ENCODE results near the gene ACVR1B. TPM values are rescaled to one million over a fixed set of nuclear protein-coding genes. Genes with fewer than 3 reads are reported as not detected.

Gene ACVR1B
- total RNA-seq, 1 donor from 2014 or later = 15.1 TPM

DNA sequence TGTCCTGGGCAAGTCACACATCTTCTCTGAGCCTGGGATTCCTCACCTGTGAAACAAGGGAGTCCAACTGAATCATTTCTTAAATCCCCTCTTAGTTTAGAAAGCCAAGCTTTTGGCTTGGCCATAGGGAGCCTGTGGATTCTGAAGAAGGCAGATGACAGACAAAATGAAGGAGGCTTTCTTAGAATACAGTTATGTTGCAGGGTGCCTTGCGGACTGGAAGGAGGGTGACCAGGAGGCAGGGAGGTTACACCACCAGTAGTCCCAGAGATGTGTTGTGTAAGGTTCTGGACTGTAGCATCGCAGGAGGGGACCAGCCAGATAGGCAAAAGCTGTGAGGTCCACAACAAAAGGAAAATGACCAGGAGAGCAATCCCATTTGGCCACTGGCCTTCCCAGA is 8.2 kb upstream of the ACVR1B start:
- no peak for TF ChIP-seq CTCF (IDR thresholded peaks at IDR 0.05; ENCODE audit: insufficient read depth, low read length, poor library complexity, severe bottlenecking)
- Histone ChIP-seq H3K27me3 (ENCODE audit: control insufficient read depth, insufficient read depth, low read length) (no peaks in the 10 kb centered on the region), H3K36me3 (ENCODE audit: control insufficient read depth, insufficient read depth, low read length) (no peaks in the 10 kb centered on the region), H3K4me3 (ENCODE audit: low read depth, low read length) (no peak overlapping the region)
- DNase-seq (ENCODE audit: low read depth) = no peak

- Histone ChIP-seq H3K36me3 (ENCODE audit: control insufficient read depth, insufficient read depth, low read length) (no peaks in the 10 kb centered on the region), H3K27me3 (ENCODE audit: control insufficient read depth, insufficient read depth, low read length) (no peaks in the 10 kb centered on the region), H3K4me3 (ENCODE audit: low read depth, low read length) (no peak overlapping the region)
- no peak for DNase-seq (ENCODE audit: low read depth)
- no peak for TF ChIP-seq CTCF (IDR thresholded peaks at IDR 0.05; ENCODE audit: insufficient read depth, low read length, poor library complexity, severe bottlenecking)
Measured at GRCh38 chr12:51944608-51945233, 6.8 kb upstream of the ACVR1B start.

GRCh38 chr12:51947246-51947996 is 4.1 kb upstream of the ACVR1B start:
- Histone ChIP-seq H3K4me3 (ENCODE audit: low read depth, low read length) (no peak overlapping the region), H3K36me3 (ENCODE audit: control insufficient read depth, insufficient read depth, low read length) (no peaks in the 10 kb centered on the region), H3K27me3 (ENCODE audit: control insufficient read depth, insufficient read depth, low read length) (no peaks in the 10 kb centered on the region)
- DNase-seq (ENCODE audit: low read depth) = no peak
- no peak for TF ChIP-seq CTCF (IDR thresholded peaks at IDR 0.05; ENCODE audit: insufficient read depth, low read length, poor library complexity, severe bottlenecking)

DNA sequence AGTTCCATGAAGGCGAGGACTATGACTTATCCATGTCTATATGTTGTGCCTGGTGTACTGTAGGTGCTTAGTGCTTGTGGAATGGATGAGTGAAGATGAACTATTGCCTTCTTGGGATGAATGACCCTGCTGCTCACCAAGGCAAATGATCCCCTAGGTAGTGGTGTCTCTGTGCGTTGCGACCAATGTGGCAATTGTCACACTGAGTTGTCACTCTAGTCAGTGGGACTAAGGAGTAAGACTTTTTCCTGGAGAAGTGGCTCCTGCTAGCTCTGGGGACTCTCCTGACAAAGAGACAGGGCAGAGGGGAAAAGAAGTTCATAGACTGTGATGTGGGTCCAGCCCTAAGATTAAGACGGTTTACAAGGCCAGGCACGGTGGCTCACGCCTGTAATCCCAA is 3.4 kb upstream of the ACVR1B start:
- TF ChIP-seq CTCF (IDR thresholded peaks at IDR 0.05; ENCODE audit: insufficient read depth, low read length, poor library complexity, severe bottlenecking) = no peak
- no peaks in the 10 kb centered on the region for H3K36me3 ChIP-seq (ENCODE audit: control insufficient read depth, insufficient read depth, low read length)
- H3K27me3 ChIP-seq (ENCODE audit: control insufficient read depth, insufficient read depth, low read length) = no peaks in the 10 kb centered on the region
- DNase-seq (ENCODE audit: low read depth) = no peak
- H3K4me3 ChIP-seq (ENCODE audit: low read depth, low read length) = no peak overlapping the region

DNA sequence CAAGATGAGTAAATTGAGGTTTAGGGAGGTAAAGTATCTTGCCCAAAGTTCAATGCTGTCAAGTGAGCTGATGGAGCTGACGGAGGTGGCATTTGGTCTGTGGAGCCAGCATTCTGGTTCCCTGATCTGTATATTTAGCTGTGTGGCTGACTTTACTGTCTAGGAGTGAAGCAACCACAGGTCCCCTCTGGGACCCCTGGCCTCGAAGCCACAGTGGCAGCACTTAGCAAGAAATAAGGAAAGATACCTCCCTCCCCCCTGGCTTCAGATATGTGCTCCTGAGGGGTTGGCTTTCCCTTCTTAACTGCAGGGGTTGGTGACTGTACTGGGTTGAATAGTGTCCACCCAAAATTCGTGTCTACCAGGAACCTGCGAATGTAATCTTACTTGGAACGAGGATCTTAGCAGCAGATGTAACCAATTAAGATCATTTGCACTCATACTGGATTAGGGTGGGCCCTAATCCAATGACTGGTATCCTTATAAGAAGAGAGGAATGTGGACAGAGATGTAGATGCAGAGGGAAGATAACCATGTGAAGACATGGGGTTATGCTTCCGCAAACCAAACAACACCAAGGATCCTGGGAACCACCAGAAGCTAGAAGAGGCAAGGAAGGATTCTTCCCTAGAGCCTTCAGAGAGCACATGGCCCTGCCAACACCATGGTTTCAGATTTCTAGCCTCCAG is 2.0 kb upstream of the ACVR1B start:
- H3K4me3 ChIP-seq (ENCODE audit: low read depth, low read length) = no peak overlapping the region
- no peak for DNase-seq (ENCODE audit: low read depth)
- H3K27me3 ChIP-seq (ENCODE audit: control insufficient read depth, insufficient read depth, low read length) = no peaks in the 10 kb centered on the region
- TF ChIP-seq CTCF (IDR thresholded peaks at IDR 0.05; ENCODE audit: insufficient read depth, low read length, poor library complexity, severe bottlenecking) = no peak
- no peaks in the 10 kb centered on the region for H3K36me3 ChIP-seq (ENCODE audit: control insufficient read depth, insufficient read depth, low read length)

Measured in kidney epithelial cell (primary cell).